OCI-LY7 (cell line): ENCODE data around the gene PLTP.

ENCODE experiments used
- CTCF ChIP-seq: fragments of 200-600 bp; sonication (generic); conservative IDR thresholded peaks from 2 replicates; pipeline ENCODE4 v1.5.1; 2014; ENCODE audit warnings: mild to moderate bottlenecking, antibody characterized with exemption, low read length, moderate library complexity, mixed read lengths
- EZH2phosphoT487 ChIP-seq: fragments of 200-600 bp; sonication (generic); IDR thresholded peaks from 2 replicates; pipeline ENCODE4 v1.6.1; 2018; ENCODE audit warnings: low read depth, borderline replicate concordance, mild to moderate bottlenecking, mixed run types, antibody characterized with exemption, low read length, moderate library complexity, mixed read lengths

GRCh38 chr20:45851501-45851900, 60.5 kb downstream of the PLTP start:
- TF ChIP-seq CTCF (no peak), EZH2phosphoT487 (no peak)
